HuH-7 (cell line): ENCODE measurements around the gene GIT2.

Source experiments
- DNase-seq: peaks from one replicate; pipeline ENCODE4 v3.0.0; 2011; ENCODE audit warnings: low spot score

The GIT2 gene

DNA sequence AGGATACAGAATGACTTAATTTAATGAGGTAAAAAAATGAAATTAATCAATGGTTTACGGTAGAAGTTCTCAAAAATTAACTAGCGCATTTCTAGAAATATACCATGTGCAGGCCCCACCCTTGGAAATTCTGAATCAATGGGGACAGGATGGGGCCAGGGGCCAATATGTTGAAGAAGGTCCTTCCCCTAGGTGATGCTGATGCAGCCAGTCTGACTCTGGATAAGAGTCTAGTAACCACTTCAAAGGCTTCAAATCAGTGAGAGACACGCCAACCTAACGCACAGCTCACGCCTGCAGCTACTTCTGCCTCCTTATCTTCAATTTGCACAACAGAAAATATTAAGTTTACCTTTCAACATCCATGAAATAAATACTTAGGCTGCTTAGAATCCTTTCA is 14.9 kb downstream of the GIT2 start:
- no peak for DNase-seq

DNA sequence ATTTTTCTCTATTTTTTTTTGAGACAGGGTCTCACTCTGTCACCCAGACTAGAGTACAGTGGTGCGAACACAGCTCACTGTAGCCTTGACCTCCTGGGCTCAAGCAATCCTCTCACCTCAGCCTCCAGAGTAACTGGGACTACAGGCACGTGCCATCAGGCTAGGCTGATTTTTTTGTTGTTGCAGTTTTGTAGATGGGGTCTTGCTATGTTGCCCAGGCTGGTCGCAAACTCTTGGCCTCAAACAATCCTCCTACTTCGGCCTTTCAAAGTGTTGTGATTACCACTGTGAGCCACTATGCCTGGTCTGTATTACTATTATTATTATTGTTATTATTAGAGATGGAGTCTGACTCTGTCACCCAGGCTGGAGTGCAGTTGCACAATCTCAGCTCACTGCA is 23.3 kb downstream of the GIT2 start:
- DNase-seq: no peak

DNA sequence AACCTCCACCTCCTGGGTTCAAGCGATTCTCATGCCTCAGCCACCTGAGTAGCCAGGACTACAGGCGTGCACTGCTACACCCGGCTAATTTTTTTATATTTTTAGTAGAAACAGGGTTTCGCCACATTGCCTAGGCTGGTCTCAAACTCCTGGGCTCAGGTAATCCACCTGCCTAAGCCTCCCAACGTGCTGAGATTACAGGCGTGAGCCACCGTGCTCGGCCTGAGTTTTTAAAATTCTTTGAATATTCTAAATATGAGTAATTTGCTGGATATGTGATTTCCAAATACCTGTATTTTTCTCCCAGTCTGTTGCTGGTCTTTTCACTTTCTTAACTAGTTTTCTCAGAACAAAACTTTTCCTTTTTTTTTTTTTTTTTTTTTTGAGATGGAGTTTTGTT is 27.4 kb downstream of the GIT2 start:
- no peak for DNase-seq

DNA sequence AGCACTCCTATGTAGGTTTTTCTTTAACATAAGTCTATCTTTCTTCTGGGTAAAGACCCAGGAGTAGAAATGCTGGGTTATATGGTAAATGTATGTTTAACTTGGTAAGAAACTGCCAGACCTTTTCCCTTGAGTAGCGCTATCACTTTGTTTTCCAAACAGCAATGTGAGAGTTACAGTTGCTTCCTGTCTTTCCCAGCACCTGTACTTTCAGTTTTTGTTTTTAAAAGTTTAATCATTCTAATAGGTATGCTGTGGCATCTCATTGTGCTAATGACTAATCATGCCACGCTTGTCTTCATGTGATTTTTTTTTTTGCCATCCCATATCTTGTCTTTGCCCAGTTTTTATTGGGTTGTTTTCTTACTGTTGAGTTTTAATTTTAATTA is 28.1 kb downstream of the GIT2 start:
- DNase-seq: no peak

DNA sequence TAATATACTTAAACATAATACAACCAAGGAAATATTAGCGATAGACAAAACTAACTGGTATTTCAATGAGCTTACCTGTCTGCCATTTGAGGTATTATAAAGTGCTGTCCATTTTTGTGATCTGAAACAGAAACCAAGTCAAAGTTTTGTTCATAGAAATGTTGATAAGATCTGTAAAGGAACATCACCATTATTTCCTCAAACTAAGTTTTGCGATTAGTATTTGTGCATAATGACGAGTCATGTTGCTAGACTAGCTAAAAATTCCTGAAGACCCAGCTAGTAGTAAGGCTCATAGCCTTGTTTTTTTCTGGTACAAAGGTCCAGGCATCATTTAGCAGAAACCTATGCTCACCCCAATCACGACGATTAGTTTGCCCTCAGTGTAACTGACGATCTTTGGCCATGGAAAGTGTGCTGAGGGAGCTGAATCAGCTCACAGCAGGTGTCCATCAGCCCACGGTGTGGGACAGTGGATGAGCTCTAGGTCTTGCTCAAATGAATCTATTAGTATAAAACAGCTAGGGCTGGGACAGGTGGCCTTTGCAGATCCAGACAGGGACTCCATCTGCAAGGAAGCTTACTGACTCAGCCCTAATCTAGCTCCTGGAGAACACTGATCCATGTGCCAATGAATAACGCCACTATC is 28.7 kb downstream of the GIT2 start:
- no peak for DNase-seq

DNA sequence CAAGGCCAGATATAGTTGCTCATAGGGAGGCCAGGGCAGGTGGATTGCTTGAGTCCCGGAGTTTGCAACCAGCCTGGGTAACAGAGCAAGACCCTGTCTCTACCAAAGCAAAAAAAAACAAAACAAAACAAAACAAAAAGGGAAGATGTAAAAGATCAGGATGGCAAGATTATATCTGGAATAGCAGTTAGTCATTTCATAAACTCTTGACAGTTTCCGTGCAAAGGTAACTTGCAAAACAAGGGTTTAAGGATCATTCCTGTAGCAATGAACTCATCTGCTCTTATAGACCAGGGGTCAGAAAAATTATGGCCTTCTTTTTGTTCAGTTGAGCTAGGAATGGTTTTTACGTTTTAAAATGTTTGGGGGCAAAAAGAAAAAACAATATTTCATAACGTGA is 29.6 kb downstream of the GIT2 start:
- no peak for DNase-seq

DNA sequence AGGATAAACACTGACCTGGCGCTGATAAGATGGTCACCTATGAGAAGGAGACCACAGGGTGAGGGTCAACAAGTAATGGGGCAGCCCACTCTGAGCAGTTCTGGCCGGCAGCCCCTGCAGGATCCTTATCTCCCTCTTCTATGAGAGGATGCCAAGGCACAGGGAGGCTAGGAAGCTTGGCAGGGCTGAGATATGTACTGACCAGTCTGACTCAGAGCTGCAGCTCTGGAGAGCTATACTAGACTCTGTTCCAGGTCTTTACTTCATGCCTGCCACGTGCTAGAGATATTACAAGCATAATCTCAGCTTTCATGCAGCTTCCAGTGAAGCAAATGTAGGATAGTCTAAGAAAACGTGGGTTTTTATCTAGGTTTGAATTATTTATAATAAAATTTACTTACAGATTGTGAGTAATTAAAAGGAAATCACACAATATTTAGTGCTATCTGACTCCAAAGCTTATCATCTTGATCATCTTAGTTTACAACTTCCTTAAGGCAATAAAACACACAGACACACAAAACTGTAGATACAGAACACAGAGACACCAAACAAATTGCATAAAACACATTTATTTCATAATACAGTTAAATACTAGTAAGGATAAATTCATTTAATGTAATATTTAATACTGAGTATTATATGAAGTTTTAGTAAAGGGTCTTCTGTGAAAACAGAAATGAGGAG is 32.3 kb downstream of the GIT2 start:
- DNase-seq: no peak

DNA sequence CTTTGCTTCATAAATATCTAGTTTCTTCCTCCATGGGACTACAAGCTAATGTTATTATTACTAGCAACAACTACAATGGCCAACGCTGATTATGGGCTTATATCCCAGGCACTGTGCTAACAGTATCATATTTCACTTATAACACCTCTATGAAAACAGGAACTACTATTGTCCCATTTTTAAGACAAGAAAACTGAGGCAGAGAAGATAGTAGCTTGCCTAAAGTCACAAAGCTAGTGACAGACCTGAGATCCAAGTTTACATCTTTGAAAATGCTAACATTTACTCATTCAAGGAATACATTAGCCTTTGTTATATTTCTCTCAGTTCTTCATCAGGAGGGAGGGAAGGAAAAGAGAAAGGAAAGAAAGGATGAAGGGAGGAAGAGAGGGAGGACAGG is 32.8 kb downstream of the GIT2 start:
- DNase-seq: no peak

DNA sequence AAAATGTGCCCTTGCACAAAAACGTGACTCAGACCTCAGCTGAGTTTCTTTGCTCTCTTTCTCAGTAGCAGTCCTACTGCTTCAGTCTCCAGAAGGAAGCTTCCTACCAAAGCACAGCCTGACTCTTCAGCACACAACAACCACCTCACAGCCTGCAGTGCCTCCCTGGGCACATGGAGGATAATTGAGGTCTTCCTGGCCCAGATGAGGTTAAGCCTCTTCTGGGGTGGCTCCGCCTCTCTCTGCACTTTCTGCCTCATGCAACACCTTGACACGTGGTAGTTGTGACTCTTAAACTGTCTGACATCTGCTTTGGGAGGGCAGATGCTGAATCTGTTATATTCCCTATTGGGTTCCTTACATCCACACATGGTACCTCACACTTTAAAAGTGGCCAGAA is 33.8 kb downstream of the GIT2 start:
- no peak for DNase-seq

DNA sequence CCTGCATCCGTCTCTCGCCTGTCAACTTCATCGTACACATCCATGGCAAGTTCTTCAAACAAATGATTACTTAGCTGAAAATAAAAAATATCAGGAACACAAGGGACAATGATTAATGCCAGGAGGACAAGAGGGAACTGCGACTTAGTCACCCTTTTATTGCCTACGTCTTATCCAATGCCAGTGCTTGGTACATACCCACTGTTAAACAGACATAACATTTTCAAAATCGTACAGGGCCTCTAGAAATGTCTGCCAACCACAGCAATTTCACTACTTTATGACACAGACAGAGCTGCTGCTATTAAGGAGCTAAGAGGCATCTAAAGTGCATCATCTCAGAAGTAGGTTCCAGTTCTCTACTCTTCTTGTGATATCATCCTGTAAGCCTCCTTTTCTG is 34.6 kb downstream of the GIT2 start:
- DNase-seq: no peak

DNA sequence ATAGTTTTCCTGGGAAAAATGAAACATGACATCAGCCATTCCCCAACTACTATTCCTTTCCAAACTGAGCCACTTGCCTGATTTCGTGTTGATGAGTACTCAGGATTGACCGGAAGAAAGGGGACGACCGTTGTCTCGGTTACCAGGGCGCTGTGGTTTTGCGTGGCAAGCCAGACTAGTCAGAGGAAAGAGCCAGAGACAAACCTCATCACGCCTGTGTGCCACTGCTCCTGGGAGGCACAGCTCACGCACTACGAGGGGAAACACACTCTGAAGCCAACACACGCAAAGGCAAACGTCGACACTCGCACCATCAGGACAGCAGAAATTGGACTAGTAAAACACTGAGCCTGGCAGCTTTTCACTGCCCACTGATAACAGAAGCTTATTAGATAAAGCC is 35.0 kb downstream of the GIT2 start:
- no peak for DNase-seq

DNA sequence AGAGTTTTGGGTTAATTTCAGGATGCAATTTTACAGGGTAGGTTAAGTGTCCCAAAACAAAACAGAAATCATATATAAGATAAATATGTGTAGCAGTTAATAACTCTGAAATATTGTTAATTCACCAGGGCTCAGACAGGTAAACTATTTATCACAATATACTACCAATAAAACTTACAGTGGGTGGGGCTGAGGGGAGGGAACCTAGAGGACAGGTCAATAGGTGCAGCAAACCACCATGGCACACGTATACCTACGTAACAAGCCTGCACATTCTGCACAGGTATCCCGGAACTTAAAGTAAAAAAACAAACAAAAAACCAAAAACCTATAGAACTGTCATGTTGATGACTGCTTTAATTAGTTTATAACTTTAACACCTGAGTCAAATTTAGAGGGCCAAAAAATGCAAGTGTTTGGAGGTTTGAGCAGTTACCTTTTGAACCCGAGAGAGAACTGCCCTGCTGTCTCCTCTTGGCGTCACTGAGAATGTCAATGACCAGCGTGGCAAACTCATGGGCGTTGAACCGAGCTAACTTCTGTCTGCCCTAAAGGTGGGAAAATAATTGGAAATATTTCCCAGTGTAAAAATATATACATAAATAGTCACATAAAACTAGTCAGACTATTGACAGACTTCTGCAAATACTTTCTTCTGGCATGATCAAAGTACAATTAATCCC is 36.6 kb downstream of the GIT2 start:
- no peak for DNase-seq

DNA sequence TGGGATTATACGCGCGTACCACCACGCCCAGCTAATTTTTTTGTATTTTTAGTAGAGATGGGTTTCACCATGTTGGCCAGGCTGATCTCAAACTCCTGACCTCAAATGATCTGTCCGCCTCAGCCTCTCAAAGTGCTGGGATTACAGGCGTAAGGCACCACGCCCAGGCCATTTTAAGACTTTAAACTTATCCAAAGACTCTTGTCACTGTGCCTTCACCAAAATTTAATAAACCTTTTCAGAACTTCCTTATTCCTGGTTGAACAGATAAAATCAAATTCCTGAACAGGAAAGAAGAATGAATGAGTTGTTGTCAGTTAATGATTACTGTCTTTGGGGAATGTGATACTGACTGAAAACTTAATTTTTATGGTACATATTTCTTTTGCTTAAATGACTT is 37.8 kb downstream of the GIT2 start:
- no peak for DNase-seq

DNA sequence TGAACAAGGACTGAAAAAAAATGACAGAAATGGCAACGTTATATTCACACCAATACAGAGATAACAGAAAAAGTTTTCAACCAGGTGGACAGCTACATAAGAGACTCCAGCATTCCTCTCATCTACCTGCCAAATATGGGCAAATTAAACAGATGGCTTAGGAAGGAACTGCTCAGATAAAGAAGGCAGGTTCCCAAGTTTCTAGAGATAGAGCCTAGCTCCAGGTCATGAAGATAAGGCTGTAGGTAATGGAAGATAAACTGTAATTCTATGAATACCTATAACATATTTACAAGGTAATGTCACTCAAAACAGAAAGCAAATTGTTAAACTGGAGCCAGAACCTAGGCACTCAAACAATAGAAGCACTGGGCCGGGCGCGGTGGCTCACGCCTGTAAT is 42.5 kb downstream of the GIT2 start:
- DNase-seq: no peak

DNA sequence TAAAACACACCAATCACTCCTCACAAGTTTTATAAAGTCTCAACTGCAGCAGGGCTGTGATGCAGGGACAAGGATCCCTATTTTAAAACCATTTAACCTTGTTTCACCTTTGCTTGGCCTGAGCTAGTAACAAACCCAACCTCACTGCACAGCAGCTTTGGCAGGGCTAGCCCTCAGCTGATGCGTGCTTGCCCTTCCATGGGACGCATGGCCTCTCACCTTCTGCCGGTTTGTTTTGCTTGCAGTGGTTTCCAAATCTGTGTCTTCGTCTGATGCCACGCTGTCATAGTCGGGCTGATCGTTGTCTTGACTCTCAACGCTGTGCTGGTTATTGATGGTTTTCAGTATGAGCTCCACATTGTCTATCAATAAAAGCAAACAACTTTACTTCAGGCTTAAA is 43.3 kb downstream of the GIT2 start:
- no peak for DNase-seq

DNA sequence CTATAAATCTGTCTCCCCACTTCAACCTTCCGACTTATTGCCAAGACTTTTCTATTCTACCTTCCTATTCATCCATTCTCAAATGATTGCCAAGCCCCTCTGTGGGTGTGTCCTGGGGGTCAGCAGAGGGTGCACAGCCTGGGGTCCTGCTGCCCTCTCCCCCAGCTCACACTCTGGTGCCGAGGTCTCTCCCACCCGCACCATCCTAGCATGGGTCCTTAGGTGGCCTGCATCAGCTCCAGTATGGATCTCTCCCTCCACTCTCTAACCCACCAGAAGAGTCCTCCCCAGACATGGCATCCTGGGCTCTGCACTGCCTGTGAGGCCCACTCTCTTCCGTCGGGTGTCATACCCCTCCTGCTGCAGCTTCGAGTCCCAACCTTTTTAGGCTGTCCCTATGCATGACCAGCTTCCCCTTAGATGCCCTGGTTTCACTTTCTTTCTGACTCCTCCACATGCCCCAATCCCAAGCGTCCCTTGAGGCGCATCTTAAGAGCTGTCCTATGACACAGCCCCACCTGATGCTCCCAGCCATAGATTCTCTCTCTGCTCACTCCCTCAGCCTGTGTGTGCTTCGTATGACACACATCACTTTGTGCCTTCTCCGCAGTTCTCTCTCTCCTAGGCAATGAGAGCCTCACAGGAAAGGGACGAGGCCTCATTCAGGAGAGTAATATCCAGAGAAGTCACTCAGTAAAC is 43.9 kb downstream of the GIT2 start:
- DNase-seq: no peak

DNA sequence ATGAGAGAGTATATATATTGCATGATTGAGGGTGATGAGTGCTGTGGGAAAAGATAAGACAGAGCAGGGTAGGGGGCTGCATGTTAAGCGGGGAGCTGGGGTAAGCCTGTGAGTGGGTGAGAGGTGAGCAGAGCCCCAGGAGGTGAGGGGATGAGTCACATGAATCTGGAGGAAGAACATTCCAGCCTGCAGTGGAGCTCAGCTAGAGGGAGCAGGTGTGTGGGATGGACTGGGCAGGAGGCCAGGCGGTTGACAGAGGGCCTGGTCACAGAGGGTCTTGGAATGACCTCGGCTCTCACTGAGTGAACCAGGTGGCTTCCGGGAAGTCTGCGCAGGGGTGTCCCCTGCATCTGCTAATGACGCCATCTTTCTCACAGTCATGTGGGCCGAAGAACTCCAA is 44.4 kb downstream of the GIT2 start:
- DNase-seq: no peak

DNA sequence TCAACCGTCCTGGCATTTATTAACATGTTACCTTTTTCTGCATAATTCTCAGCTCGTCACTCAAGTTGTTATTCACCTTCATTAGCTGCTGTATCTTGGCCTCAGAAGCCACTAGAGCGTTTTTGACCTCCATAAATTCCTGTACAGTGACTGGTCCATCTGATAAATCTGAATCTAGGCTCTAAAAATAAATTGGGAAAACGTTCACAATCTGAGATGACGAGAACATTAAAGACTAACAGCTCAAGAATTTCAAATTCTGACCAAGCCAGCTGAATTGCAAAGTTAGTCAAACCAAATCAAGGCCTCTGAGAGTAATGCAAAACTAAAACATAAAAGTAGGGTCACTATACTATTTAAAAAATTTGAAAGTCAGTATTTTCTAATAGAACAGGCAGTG is 45.0 kb downstream of the GIT2 start:
- no peak for DNase-seq

DNA sequence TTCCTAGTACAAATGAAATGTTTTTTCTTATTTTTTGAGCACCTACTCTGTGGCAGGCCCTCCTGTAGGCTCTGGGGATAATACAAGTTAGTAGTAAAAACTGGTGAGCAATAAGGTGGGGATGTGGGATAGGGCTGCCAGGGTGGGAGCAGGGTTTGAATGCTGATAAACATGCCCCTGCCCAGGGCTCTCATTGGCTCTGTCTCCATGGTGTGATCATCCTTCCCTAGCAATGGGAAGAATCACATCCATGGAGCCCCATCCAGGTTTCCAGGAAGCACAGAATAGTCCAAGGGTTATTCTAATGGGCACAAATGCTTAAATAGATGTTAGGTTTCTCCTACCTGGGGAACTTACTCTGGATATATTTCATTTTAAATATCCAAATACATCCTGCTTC is 45.5 kb downstream of the GIT2 start:
- DNase-seq: no peak

DNA sequence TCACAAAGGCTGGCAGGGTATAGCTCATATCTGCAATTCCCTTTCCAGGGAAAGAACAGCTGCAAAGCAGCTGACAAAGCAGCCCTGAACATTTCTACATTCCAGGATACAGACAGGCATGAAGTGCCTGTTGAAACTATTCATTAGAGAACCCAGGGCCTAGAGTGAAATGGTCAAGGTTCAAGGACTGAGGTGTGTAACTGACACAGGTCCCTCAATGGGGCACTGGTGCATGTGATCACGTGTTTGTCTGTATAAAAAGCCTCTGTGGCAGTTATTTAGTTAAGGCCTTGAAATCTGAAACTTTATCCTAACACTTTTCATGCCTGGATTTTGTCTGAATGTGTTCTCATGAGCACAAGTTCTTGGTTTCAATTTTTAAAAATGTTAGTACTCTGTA is 47.1 kb downstream of the GIT2 start:
- DNase-seq: peak; percentile 86

DNA sequence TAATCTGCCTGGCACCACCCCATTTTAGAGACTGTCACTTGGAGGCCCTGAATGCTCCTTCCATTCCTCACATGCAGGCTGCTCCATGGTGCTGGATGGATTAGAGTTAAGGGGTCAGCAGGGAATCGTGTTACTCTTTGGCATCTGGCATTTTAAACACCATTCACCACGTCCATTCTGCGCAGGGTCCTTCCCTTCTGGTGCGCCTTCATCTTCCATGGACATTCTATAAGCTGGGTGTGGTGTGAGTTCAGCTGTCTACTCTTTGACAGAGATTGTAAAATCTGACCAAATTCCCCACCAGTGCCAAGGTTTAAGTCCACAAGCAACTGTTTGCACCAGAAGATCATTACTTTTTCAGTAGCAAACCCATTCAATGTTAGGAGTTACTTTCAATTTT is 47.8 kb downstream of the GIT2 start:
- no peak for DNase-seq

DNA sequence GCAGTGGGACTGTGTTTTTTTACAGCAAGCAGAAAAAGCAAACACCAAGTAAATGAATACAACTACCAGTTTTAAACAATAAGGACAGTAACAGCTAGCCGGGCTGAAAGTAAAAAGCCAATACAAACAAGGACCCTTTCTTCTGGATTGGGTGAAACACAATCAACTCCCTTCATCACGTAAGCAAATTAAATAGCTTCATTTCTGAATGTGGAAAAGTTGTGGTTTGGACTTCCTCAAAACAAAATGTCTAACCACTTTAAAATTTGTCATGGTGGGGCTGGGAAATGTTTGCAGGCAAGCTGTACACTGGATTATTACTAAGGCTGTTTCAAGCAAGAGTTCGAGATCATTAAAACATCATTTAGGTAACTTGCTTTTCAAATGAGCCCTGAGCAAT is 48.6 kb downstream of the GIT2 start:
- no peak for DNase-seq

DNA sequence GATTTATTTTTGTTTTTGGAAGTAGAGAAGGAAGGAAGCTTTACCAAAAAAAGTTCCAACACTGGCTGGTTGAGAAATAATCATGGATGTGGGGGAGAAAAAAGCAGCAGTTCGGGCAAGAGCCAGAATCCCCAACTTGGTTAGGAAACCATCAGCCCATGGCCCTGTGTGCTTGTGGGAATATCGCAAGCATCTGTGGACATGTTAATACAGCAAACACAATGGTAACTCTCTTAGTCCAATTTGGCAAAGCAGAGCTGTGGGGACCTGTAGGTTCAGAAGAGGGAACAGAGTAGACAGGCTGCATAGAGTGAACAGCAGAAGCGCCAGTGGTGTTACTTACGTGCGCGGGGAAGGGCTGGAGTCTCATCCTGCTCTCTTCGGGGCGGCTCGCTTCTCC is 49.3 kb downstream of the GIT2 start:
- DNase-seq: no peak
